Measurements from ENCODE around the gene DCUN1D3. TPM values are rescaled to one million over a fixed set of nuclear protein-coding genes. Genes with fewer than 3 reads are reported as not detected.
"Not testable (repeated sequence)": the region's sequence is repeated elsewhere in the genome, so short reads cannot be mapped to it uniquely, and the experiment has no call there.

The DCUN1D3 gene
- total RNA-seq, 2 donors from 2014 or later = 14.7 to 25.0 TPM

- H3K27me3 Mint-ChIP-seq = no peaks in the 10 kb centered on the region
- no peak overlapping the region for H3K4me3 Mint-ChIP-seq
- no peak for ATAC-seq (replicated peaks)
- H3K36me3 Mint-ChIP-seq (ENCODE audit: low read depth) = peaks cover 4% of the 10 kb centered on the region
- no peak overlapping the region for H3K27ac Mint-ChIP-seq
- H3K4me1 Mint-ChIP-seq = no peaks in the 10 kb centered on the region
- no peaks in the 10 kb centered on the region for H3K9me3 Mint-ChIP-seq
These were observed 77.4 kb downstream of the DCUN1D3 start for GRCh38 chr16:20822521-20823325.

- H3K9me3 Mint-ChIP-seq = no peaks in the 10 kb centered on the region
- H3K4me3 Mint-ChIP-seq = no peak overlapping the region
- no peak for ATAC-seq (replicated peaks)
These were observed 78.5 kb downstream of the DCUN1D3 start for GRCh38 chr16:20821682-20822081.

GRCh38 chr16:20818929-20819585, 81.1 kb downstream of the DCUN1D3 start:
- Mint-ChIP-seq H3K4me3 (no peak overlapping the region), H3K36me3 (ENCODE audit: low read depth) (peaks cover 4% of the 10 kb centered on the region), H3K4me1 (peaks cover 5% of the 10 kb centered on the region), H3K27ac (no peak overlapping the region), H3K27me3 (no peaks in the 10 kb centered on the region), H3K9me3 (no peaks in the 10 kb centered on the region)
- no peak for ATAC-seq (replicated peaks)

More at GRCh38 chr16:20821682-20822081, 78.5 kb downstream of the DCUN1D3 start:
- peaks cover 4% of the 10 kb centered on the region for H3K36me3 Mint-ChIP-seq (ENCODE audit: low read depth)
- no peaks in the 10 kb centered on the region for H3K27me3 Mint-ChIP-seq
- no peaks in the 10 kb centered on the region for H3K4me1 Mint-ChIP-seq
- H3K27ac Mint-ChIP-seq = no peak overlapping the region

GRCh38 chr16:20814784-20815183, 85.4 kb downstream of the DCUN1D3 start:
- Mint-ChIP-seq H3K36me3 (ENCODE audit: low read depth) (no peaks in the 10 kb centered on the region), H3K9me3 (no peaks in the 10 kb centered on the region), H3K4me1 (peaks cover 5% of the 10 kb centered on the region), H3K27ac (no peak overlapping the region), H3K27me3 (no peaks in the 10 kb centered on the region), H3K4me3 (no peak overlapping the region)
- peak; percentile 72 for ATAC-seq (replicated peaks)

- no peak overlapping the region for H3K4me3 Mint-ChIP-seq
- H3K9me3 Mint-ChIP-seq = no peaks in the 10 kb centered on the region
- no peak for ATAC-seq (replicated peaks)
- peaks cover 5% of the 10 kb centered on the region for H3K4me1 Mint-ChIP-seq
- no peaks in the 10 kb centered on the region for H3K27me3 Mint-ChIP-seq
- H3K27ac Mint-ChIP-seq = no peak overlapping the region
- no peaks in the 10 kb centered on the region for H3K36me3 Mint-ChIP-seq (ENCODE audit: low read depth)
These were observed 87.6 kb downstream of the DCUN1D3 start for GRCh38 chr16:20812510-20812909.

GRCh38 chr16:20811889-20812439, 88.2 kb downstream of the DCUN1D3 start:
- peaks cover 1% of the 10 kb centered on the region for H3K36me3 Mint-ChIP-seq (ENCODE audit: low read depth)

GRCh38 chr16:20807862-20808261, 92.3 kb downstream of the DCUN1D3 start:
- no peaks in the 10 kb centered on the region for H3K4me1 Mint-ChIP-seq
- H3K4me3 Mint-ChIP-seq = peak overlapping the region; percentile 93
- H3K27me3 Mint-ChIP-seq = no peaks in the 10 kb centered on the region
- no peak for ATAC-seq (replicated peaks)
- H3K27ac Mint-ChIP-seq = peak overlapping the region; percentile 96
- no peaks in the 10 kb centered on the region for H3K9me3 Mint-ChIP-seq
- peaks cover 8% of the 10 kb centered on the region for H3K36me3 Mint-ChIP-seq (ENCODE audit: low read depth)

More at GRCh38 chr16:20811889-20812439, 88.2 kb downstream of the DCUN1D3 start:
- no peak for ATAC-seq (replicated peaks)
- no peak overlapping the region for H3K27ac Mint-ChIP-seq
- H3K9me3 Mint-ChIP-seq = no peaks in the 10 kb centered on the region
- peaks cover 5% of the 10 kb centered on the region for H3K4me1 Mint-ChIP-seq
- H3K27me3 Mint-ChIP-seq = no peaks in the 10 kb centered on the region
- H3K4me3 Mint-ChIP-seq = no peak overlapping the region

GRCh38 chr16:20806168-20807050, 93.7 kb downstream of the DCUN1D3 start, which contains the start of the genes ERI2 and REXO5:
TSS of gene ERI2 (minus strand) at chr16:20806472. CDS start at chr16:20806430, 42 bp downstream.
TSS of gene REXO5 (plus strand) at chr16:20806527. CDS start at chr16:20806954, 427 bp downstream.
- H3K4me1 Mint-ChIP-seq = no peaks in the 10 kb centered on the region
- H3K27me3 Mint-ChIP-seq = no peaks in the 10 kb centered on the region
- peak within 1 kb of the TSS; percentile 93 for H3K4me3 Mint-ChIP-seq
- peak within 1 kb of the TSS; percentile 96 for H3K27ac Mint-ChIP-seq
- peak; percentile 87 for ATAC-seq (replicated peaks)
- H3K36me3 Mint-ChIP-seq (ENCODE audit: low read depth) = peaks cover 8% of the 10 kb centered on the region
- no peaks in the 10 kb centered on the region for H3K9me3 Mint-ChIP-seq

- Mint-ChIP-seq H3K27ac (peak overlapping the region; percentile 96), H3K4me3 (peak overlapping the region; percentile 93)
- H3K9me3 Mint-ChIP-seq; H3K27me3 Mint-ChIP-seq; ATAC-seq (replicated peaks); H3K36me3 Mint-ChIP-seq (ENCODE audit: low read depth); H3K4me1 Mint-ChIP-seq: not testable (repeated sequence)
These were observed 94.4 kb downstream of the DCUN1D3 start for GRCh38 chr16:20805684-20806167.

Other genes starting within 250 kb of the DCUN1D3 start
- gene ACSM1, start 202.7 kb downstream of the DCUN1D3 start, total RNA-seq = under 1 TPM in 1 of 2 donors, not detected in 1; 0.32 TPM
- 10 to 100 TPM; 28.7 to 42.8 TPM for gene THUMPD1, start 158.5 kb downstream of the DCUN1D3 start, total RNA-seq
- gene ACSM3, start 136.3 kb downstream of the DCUN1D3 start, total RNA-seq = 10 to 100 TPM; 13.3 to 15.1 TPM
- gene ERI2, start 93.9 kb downstream of the DCUN1D3 start, total RNA-seq = 10 to 100 TPM; 18.1 to 21.8 TPM
- 10 to 100 TPM in 1 of 2 donors, 1 to 10 TPM in 1; 9.7 to 11.4 TPM for gene REXO5, start 93.8 kb downstream of the DCUN1D3 start, total RNA-seq
- 10 to 100 TPM; 21.0 to 39.7 TPM for gene LYRM1, start 413 bp upstream of the DCUN1D3 start, total RNA-seq

All from activated T-helper 17 cell treated with anti-CD3 and anti-CD28 coated beads, Interleukin-2, amount 50 U/mL, for 72 hours (primary cell).